ENCODE data around the gene VGLL2.

DNA sequence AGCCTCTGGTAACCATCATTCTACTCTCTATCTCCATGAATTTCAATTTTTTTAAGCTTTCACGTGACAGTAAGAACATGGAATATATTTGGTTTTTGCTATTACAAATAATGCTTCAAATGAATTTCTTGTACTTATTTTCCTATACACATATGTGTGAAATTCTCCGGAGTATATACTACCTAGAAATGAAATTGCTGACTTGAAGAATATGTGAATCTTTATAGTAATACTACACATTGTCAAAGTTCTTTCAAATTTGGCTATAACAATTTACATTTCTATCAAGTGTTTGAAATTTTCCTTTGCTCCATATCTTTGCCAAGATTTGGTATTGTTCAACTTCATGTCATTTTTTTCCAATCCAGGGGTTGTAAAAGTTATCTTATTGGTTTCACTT lies 11.6 kb upstream of the VGLL2 start:
- TF ChIP-seq, protein P1, sequence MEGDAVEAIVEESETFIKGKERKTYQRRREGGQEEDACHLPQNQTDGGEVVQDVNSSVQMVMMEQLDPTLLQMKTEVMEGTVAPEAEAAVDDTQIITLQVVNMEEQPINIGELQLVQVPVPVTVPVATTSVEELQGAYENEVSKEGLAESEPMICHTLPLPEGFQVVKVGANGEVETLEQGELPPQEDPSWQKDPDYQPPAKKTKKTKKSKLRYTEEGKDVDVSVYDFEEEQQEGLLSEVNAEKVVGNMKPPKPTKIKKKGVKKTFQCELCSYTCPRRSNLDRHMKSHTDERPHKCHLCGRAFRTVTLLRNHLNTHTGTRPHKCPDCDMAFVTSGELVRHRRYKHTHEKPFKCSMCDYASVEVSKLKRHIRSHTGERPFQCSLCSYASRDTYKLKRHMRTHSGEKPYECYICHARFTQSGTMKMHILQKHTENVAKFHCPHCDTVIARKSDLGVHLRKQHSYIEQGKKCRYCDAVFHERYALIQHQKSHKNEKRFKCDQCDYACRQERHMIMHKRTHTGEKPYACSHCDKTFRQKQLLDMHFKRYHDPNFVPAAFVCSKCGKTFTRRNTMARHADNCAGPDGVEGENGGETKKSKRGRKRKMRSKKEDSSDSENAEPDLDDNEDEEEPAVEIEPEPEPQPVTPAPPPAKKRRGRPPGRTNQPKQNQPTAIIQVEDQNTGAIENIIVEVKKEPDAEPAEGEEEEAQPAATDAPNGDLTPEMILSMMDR (IDR thresholded peaks at IDR 0.05; ENCODE audit: insufficient read depth, low read length, poor library complexity, severe bottlenecking), result no peak
- no peak for TF ChIP-seq EZH2phosphoT487 (conservative IDR thresholded peaks at IDR 0.05; ENCODE audit: low read length)
